Measurements from ENCODE around the gene TRIM6. TPM values are rescaled to one million over a fixed set of nuclear protein-coding genes. Genes with fewer than 3 reads are reported as not detected.
A peak's percentile ranks its signal among the peaks of the same experiment; 100 is the strongest.

The TRIM6 gene
- total and polyA plus RNA-seq, 4 donors: 2.1 to 6.3 (median 4.3) TPM

DNA sequence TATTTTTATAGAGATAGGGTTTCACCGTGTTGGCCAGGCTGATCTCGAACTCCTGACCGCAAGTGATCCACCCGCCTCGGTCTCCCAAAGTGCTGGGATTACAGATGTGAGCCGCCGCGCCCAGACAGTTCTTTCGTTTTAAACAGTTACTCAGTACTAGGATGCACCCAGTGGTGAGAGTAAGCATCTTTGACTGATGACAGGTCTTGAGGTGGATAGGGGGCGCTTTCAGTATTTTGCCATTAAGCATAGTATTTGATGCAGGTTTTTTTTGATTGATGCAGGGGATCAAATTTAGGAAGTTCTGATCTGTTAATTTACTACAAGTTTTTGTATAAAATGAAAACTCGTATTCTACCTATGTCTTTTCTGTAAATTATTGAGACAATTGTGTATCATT, 15.2 kb downstream of the TRIM6 start:
- DNase-seq (no peak), ATAC-seq (ENCODE audit: low FRiP score) (no peak)
- Histone ChIP-seq H3K36me3 (ENCODE audit: control insufficient read depth in 1 of 2, insufficient read depth in 2 of 2, low read length in 1 of 2) (peaks cover 0 to 2% of the 10 kb centered on the region in 2 donors), H3K4me3 (ENCODE audit: low read length in 2 of 2) (no peak overlapping the region), H3K4me1 (ENCODE audit: control insufficient read depth in 1 of 2, insufficient read depth in 2 of 2, low read length in 2 of 2) (no peaks in the 10 kb centered on the region), H3K27ac (ENCODE audit: low read depth in 1 of 2, low read length in 2 of 2) (no peak overlapping the region), H3K27me3 (ENCODE audit: control insufficient read depth in 1 of 2, insufficient read depth in 2 of 2, low read length in 1 of 2) (no peaks in the 10 kb centered on the region), H3K9me3 (ENCODE audit: control insufficient read depth, low read length) (no peaks in the 10 kb centered on the region)
- WGBS, 2 donors: 93% methylated on average over 11 of the region's 11 CpGs
- intact Hi-C loops (cut with DNase I): no loop called here

- intact Hi-C loops (cut with DNase I): no loop called here
- Histone ChIP-seq H3K36me3 (ENCODE audit: control insufficient read depth in 1 of 2, insufficient read depth in 2 of 2, low read length in 1 of 2) (no peaks in the 10 kb centered on the region), H3K9me3 (ENCODE audit: control insufficient read depth, low read length) (no peaks in the 10 kb centered on the region), H3K27me3 (ENCODE audit: control insufficient read depth in 1 of 2, insufficient read depth in 2 of 2, low read length in 1 of 2) (no peaks in the 10 kb centered on the region), H3K4me3 (ENCODE audit: low read length in 2 of 2) (no peak overlapping the region), H3K4me1 (ENCODE audit: control insufficient read depth in 1 of 2, insufficient read depth in 2 of 2, low read length in 2 of 2) (peaks cover 1 to 9% of the 10 kb centered on the region in 2 donors), H3K27ac (ENCODE audit: low read depth in 1 of 2, low read length in 2 of 2) (no peak overlapping the region)
- DNase-seq (no peak), ATAC-seq (ENCODE audit: low FRiP score) (no peak)
- WGBS, 2 donors: 66 to 73% methylated on average over 3 of the region's 3 CpGs
Measured at GRCh38 chr11:5618807-5619206, 22.4 kb downstream of the TRIM6 start.

DNA sequence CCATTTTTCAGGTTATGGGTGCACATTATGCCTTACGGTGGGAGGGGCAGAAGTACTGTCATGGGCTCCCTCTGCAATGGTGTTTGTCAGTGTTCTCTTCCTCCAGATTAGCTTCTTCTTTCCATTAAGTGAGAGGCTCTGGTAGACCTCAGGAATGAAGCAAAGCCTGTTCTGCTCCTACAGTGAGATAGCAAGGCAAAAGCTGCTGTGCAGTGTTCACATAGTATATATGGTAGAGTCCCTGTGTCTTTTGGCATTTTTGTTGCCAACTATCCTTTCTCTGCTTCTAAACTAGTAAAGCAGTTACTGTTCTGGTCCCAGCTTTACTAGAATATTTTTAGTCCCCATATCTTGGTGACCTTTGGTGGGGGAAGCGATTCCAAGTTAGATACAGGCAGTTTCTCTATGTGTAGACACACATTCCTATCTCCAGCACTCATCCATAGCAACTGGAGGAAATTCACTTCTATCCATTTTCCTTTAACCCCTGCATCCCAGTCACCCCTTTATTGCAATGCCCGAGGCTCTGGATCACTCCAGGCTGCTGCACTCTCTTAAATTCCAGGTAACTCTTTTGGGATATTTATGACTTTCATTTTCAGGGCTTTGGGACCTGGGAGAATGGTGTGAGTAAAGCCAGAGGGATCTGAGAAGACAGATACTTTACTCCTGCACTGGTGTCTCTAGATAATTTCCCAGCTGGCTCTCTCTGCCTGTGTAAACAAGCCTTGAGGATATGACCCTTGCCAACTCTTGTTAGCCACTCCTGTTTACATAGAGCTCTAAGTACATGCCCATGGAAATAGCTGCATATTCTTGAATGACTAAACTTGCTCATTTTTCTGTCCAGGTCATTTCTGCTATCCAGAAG, 24.4 kb downstream of the TRIM6 start:
- Histone ChIP-seq H3K9me3 (ENCODE audit: control insufficient read depth, low read length) (no peaks in the 10 kb centered on the region), H3K27ac (ENCODE audit: low read depth in 1 of 2, low read length in 2 of 2) (peak overlapping the region; percentile 12 to 57), H3K4me1 (ENCODE audit: control insufficient read depth in 1 of 2, insufficient read depth in 2 of 2, low read length in 2 of 2) (peaks cover 4 to 14% of the 10 kb centered on the region in 2 donors), H3K4me3 (ENCODE audit: low read length in 2 of 2) (no peak overlapping the region), H3K36me3 (ENCODE audit: control insufficient read depth in 1 of 2, insufficient read depth in 2 of 2, low read length in 1 of 2) (no peaks in the 10 kb centered on the region), H3K27me3 (ENCODE audit: control insufficient read depth in 1 of 2, insufficient read depth in 2 of 2, low read length in 1 of 2) (no peaks in the 10 kb centered on the region)
- intact Hi-C loops (cut with DNase I): loop anchor here in 1 of 2 donors (10.0 kb wide), 1 partner anchor 64 kb away; the partner anchor contains the start of genes TRIM22 and TRIM5
- 17 to 19% methylated on average over 3 of the region's 3 CpGs for WGBS, 2 donors
- ATAC-seq (ENCODE audit: low FRiP score): peak; percentile 61
- no peak for DNase-seq

DNA sequence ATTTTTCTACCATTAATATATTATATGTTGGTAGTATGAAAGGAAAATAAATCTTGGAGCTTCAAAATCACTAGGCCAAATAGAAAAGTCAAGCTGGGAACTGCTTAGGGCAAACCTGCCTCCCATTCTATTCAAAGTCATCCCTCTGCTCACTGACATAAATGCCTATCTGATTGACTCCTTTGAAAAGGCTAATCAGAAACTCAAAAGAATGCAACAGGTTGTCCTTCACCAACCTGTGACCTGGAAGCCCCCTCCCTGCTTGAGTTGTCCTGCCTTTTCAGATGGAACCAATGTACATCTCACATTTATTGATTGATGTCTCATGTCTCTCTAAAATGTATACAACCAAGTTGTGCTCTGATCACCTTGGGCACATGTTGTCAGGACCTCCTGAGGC, 25.1 kb downstream of the TRIM6 start:
- H3K27ac ChIP-seq (ENCODE audit: low read depth in 1 of 2, low read length in 2 of 2): peak overlapping the region; percentile 57 to 79
- H3K4me1 ChIP-seq (ENCODE audit: control insufficient read depth in 1 of 2, insufficient read depth in 2 of 2, low read length in 2 of 2): peaks cover 4 to 16% of the 10 kb centered on the region in 2 donors
- H3K36me3 ChIP-seq (ENCODE audit: control insufficient read depth in 1 of 2, insufficient read depth in 2 of 2, low read length in 1 of 2): no peaks in the 10 kb centered on the region
- no peaks in the 10 kb centered on the region for H3K9me3 ChIP-seq (ENCODE audit: control insufficient read depth, low read length)
- H3K4me3 ChIP-seq (ENCODE audit: low read length in 2 of 2): no peak overlapping the region
- intact Hi-C loops (cut with DNase I): loop anchor here in 1 of 2 donors (10.0 kb wide), 1 partner anchor 63 kb away; the partner anchor contains the start of genes TRIM22 and TRIM5
- DNase-seq: no peak
- H3K27me3 ChIP-seq (ENCODE audit: control insufficient read depth in 1 of 2, insufficient read depth in 2 of 2, low read length in 1 of 2): no peaks in the 10 kb centered on the region
- no peak for ATAC-seq (ENCODE audit: low FRiP score)

GRCh38 chr11:5622802-5623201, 26.4 kb downstream of the TRIM6 start:
- Histone ChIP-seq H3K4me3 (ENCODE audit: low read length in 2 of 2) (no peak overlapping the region), H3K27ac (ENCODE audit: low read depth in 1 of 2, low read length in 2 of 2) (no peak overlapping the region), H3K27me3 (ENCODE audit: control insufficient read depth in 1 of 2, insufficient read depth in 2 of 2, low read length in 1 of 2) (no peaks in the 10 kb centered on the region), H3K9me3 (ENCODE audit: control insufficient read depth, low read length) (no peaks in the 10 kb centered on the region), H3K4me1 (ENCODE audit: control insufficient read depth in 1 of 2, insufficient read depth in 2 of 2, low read length in 2 of 2) (peaks cover 4 to 16% of the 10 kb centered on the region in 2 donors), H3K36me3 (ENCODE audit: control insufficient read depth in 1 of 2, insufficient read depth in 2 of 2, low read length in 1 of 2) (no peaks in the 10 kb centered on the region)
- WGBS, 2 donors: 98% methylated on average over 3 of the region's 3 CpGs
- DNase-seq: no peak
- intact Hi-C loops (cut with DNase I): loop anchor here in 1 of 2 donors (10.0 kb wide), 1 partner anchor 62 kb away; the partner anchor contains the start of genes TRIM22 and TRIM5
- no peak for ATAC-seq (ENCODE audit: low FRiP score)

DNA sequence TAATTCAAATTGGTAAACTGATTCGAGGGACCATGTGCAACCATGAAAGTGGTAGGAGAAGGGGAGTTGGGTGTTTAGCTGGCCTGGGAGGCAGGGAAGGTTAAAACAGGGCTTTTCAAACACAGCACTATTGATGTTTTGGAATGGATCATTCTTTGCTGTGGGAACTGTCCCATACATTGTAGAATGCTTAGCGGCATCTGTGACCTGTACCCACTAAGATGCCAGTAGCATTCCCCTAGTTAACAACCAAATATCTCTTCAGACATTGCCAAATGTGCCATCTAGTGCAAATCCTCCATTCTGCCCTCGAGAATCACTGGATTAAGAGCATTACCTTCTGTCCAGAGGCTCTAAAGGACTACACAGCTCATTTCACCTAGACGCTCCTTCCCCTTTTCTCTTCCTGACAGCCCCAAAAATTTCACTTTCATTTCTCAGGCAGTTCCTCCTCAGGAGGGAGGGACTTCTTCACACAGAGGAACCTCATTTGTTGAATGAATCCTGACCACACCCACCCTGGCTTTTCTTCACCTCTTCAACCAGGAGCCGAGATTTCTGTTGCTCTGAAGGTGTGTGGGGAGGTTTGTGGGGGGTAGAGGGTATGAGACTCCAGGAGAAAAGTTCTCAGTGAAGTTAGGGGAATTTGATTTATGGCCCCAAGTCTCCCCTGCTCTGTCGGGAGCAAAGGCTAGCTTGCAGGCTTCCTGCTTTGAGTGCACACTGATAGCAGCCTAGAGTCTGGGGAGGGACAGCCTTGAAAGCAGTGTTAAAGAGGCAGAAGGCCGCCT, 28.2 kb downstream of the TRIM6 start, which contains the start of gene TRIM34:
Gene TRIM34, plus strand, starts transcription at position 513 of the 791 bp plus-strand sequence. CDS start 7,331 bp downstream, outside the sequence.
- H3K27ac ChIP-seq (ENCODE audit: low read depth in 1 of 2, low read length in 2 of 2): peak within 1 kb of the TSS in 1 of 2 donors; percentile 52
- H3K36me3 ChIP-seq (ENCODE audit: control insufficient read depth in 1 of 2, insufficient read depth in 2 of 2, low read length in 1 of 2): no peaks in the 10 kb centered on the region
- intact Hi-C loops (cut with DNase I): loop anchor here in 1 of 2 donors (10.0 kb wide), 1 partner anchor 60 kb away; the partner anchor contains the start of genes TRIM22 and TRIM5
- ATAC-seq (ENCODE audit: low FRiP score): peak; percentile 87
- H3K9me3 ChIP-seq (ENCODE audit: control insufficient read depth, low read length): no peaks in the 10 kb centered on the region
- H3K4me3 ChIP-seq (ENCODE audit: low read length in 2 of 2): peak within 1 kb of the TSS; percentile 71 to 85
- H3K4me1 ChIP-seq (ENCODE audit: control insufficient read depth in 1 of 2, insufficient read depth in 2 of 2, low read length in 2 of 2): peaks cover 4 to 16% of the 10 kb centered on the region in 2 donors
- WGBS, 2 donors: 12 to 16% methylated on average over 7 of the region's 7 CpGs
- no peaks in the 10 kb centered on the region for H3K27me3 ChIP-seq (ENCODE audit: control insufficient read depth in 1 of 2, insufficient read depth in 2 of 2, low read length in 1 of 2)
- DNase-seq: peak in 1 of 2 donors; percentile 52

GRCh38 chr11:5625281-5625680, 28.8 kb downstream of the TRIM6 start:
- DNase-seq (no peak), ATAC-seq (ENCODE audit: low FRiP score) (no peak)
- no peaks in the 10 kb centered on the region for H3K9me3 ChIP-seq (ENCODE audit: control insufficient read depth, low read length)
- intact Hi-C loops (cut with DNase I): loop anchor here in 1 of 2 donors (10.0 kb wide), 1 partner anchor 60 kb away; the partner anchor contains the start of genes TRIM22 and TRIM5
- 4 to 16% methylated on average over 4 of the region's 4 CpGs for WGBS, 2 donors
- H3K27me3 ChIP-seq (ENCODE audit: control insufficient read depth in 1 of 2, insufficient read depth in 2 of 2, low read length in 1 of 2): no peaks in the 10 kb centered on the region
- peak overlapping the region in 1 of 2 donors; percentile 6 for H3K27ac ChIP-seq (ENCODE audit: low read depth in 1 of 2, low read length in 2 of 2)
- H3K4me1 ChIP-seq (ENCODE audit: control insufficient read depth in 1 of 2, insufficient read depth in 2 of 2, low read length in 2 of 2): peaks cover 4 to 15% of the 10 kb centered on the region in 2 donors
- no peaks in the 10 kb centered on the region for H3K36me3 ChIP-seq (ENCODE audit: control insufficient read depth in 1 of 2, insufficient read depth in 2 of 2, low read length in 1 of 2)
- H3K4me3 ChIP-seq (ENCODE audit: low read length in 2 of 2): peak overlapping the region; percentile 71 to 85

- Histone ChIP-seq H3K4me1 (ENCODE audit: control insufficient read depth in 1 of 2, insufficient read depth in 2 of 2, low read length in 2 of 2) (peaks cover 4 to 7% of the 10 kb centered on the region in 2 donors), H3K4me3 (ENCODE audit: low read length in 2 of 2) (no peak overlapping the region), H3K27me3 (ENCODE audit: control insufficient read depth in 1 of 2, insufficient read depth in 2 of 2, low read length in 1 of 2) (no peaks in the 10 kb centered on the region), H3K9me3 (ENCODE audit: control insufficient read depth, low read length) (no peaks in the 10 kb centered on the region), H3K27ac (ENCODE audit: low read depth in 1 of 2, low read length in 2 of 2) (no peak overlapping the region), H3K36me3 (ENCODE audit: control insufficient read depth in 1 of 2, insufficient read depth in 2 of 2, low read length in 1 of 2) (no peaks in the 10 kb centered on the region)
- ATAC-seq (ENCODE audit: low FRiP score) (no peak), DNase-seq (no peak)
- intact Hi-C loops (cut with DNase I): loop anchor here in 1 of 2 donors (10.0 kb wide), 1 partner anchor 59 kb away; the partner anchor contains the start of genes TRIM22 and TRIM5
- WGBS, 2 donors: 60 to 70% methylated on average over 5 of the region's 5 CpGs
Measured at GRCh38 chr11:5626196-5626595, 29.8 kb downstream of the TRIM6 start.
